NCI-H226 (cell line): Measurements from ENCODE around the gene TANGO2.
A peak's percentile ranks its signal among the peaks of the same experiment; 100 is the strongest.
"Not testable (repeated sequence)": the region's sequence is repeated elsewhere in the genome, so short reads cannot be mapped to it uniquely, and the experiment has no call there.

Experiments
- DNase-seq: peaks from one replicate; pipeline ENCODE4 v3.0.0-alpha.2; 2015

TANGO2 gene

GRCh38 chr22:20066617-20067383, 45.9 kb downstream of the TANGO2 start:
- no peak for DNase-seq

GRCh38 chr22:20067384-20067682, 46.4 kb downstream of the TANGO2 start:
- not testable (repeated sequence) for DNase-seq

- no peak for DNase-seq
Measured at GRCh38 chr22:20068640-20069039, 47.7 kb downstream of the TANGO2 start.

GRCh38 chr22:20069331-20070042, 48.6 kb downstream of the TANGO2 start:
- DNase-seq = no peak

GRCh38 chr22:20071524-20071972, 50.6 kb downstream of the TANGO2 start:
- DNase-seq = no peak

GRCh38 chr22:20076627-20077172, 55.8 kb downstream of the TANGO2 start:
- no peak for DNase-seq

GRCh38 chr22:20079745-20080444, 59.0 kb downstream of the TANGO2 start, which contains the start of gene DGCR8:
Gene DGCR8, plus strand, starts transcription at chr22:20080241. Its CDS starts 5,723 bp downstream, at chr22:20085964.
- DNase-seq = peak; percentile 76

GRCh38 chr22:20080445-20080775, 59.5 kb downstream of the TANGO2 start:
- DNase-seq = peak; percentile 24

- DNase-seq = peak; percentile 5
Measured at GRCh38 chr22:20080776-20081654, 60.1 kb downstream of the TANGO2 start.

GRCh38 chr22:20083157-20083890, 62.4 kb downstream of the TANGO2 start:
- no peak for DNase-seq

GRCh38 chr22:20083891-20084546, 63.1 kb downstream of the TANGO2 start:
- no peak for DNase-seq

- DNase-seq = no peak
Measured at GRCh38 chr22:20084547-20085413, 63.9 kb downstream of the TANGO2 start.

- no peak for DNase-seq
Measured at GRCh38 chr22:20085651-20086050, 64.7 kb downstream of the TANGO2 start.

GRCh38 chr22:20086101-20086599, 65.2 kb downstream of the TANGO2 start:
- DNase-seq = no peak

GRCh38 chr22:20086763-20087162, 65.9 kb downstream of the TANGO2 start:
- DNase-seq = no peak

- no peak for DNase-seq
Measured at GRCh38 chr22:20087319-20088262, 66.7 kb downstream of the TANGO2 start.

GRCh38 chr22:20088263-20088648, 67.3 kb downstream of the TANGO2 start:
- no peak for DNase-seq

GRCh38 chr22:20089226-20089976, 68.5 kb downstream of the TANGO2 start:
- DNase-seq = no peak
